IPS-18c (cell line): ENCODE data around the gene TSEN34.
"Not testable (repeated sequence)": the region's sequence is repeated elsewhere in the genome, so short reads cannot be mapped to it uniquely, and the experiment has no call there.

Source experiments
- H3K4me3 ChIP-seq: 2 replicates; pipeline ENCODE4 v1.7.0; 2013; ENCODE audit warnings: low read depth, mild to moderate bottlenecking, low read length, moderate library complexity; ENCODE audit not compliant: insufficient read depth
- H3K9me3 ChIP-seq: one replicate; pipeline ENCODE4 v1.6.1; 2013; ENCODE audit warnings: mild to moderate bottlenecking, low read length, moderate library complexity; ENCODE audit not compliant: control insufficient read depth, insufficient read depth

The TSEN34 gene

DNA sequence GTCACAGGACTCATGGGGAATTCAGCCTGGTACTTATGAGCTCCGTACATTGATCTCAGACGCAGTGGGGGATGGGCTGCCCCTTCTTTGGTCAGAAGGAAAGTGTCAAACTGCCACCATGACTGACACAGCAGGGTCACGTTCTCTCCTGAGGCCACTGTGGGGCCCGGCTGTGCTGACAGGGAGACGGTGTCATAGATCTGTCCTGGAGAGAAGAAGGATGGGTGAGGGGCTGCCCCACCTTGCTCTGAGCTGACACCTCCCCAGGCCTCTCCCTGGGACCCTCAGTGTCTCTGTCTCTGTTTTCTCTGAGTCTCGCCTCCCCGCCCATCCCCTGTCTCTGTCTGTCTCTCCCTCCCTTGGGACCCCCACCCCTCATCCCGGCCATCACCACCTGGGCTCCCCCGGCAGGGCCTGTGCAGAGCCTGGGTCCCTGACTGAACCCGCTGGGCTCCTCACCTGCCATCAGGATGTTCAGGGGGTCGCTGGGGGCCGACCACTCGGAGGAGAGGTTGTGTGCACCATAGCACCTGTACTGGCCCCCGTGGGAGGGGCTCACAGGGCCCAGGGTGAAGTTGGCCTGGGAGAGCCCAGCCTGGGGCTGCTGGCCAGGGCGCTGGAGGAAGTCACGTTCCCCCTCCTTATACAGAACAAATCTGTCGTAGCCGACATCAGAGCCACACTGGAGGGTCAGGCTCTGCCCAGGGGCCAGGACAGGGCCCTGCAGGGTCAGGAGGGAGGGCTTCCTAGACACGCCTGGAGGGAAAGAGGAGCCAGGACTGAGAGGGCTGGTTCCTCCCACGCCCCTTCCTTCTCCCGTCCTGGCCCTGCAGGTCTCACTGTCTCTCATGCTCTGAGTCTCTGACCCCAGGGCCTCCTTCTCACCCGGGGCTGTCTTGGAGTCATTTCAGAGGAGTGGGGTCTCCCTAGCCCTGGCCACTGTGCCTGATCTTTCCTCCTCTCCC, 49.5 kb downstream of the TSEN34 start:
- not testable (repeated sequence) for H3K9me3 ChIP-seq, H3K4me3 ChIP-seq

DNA sequence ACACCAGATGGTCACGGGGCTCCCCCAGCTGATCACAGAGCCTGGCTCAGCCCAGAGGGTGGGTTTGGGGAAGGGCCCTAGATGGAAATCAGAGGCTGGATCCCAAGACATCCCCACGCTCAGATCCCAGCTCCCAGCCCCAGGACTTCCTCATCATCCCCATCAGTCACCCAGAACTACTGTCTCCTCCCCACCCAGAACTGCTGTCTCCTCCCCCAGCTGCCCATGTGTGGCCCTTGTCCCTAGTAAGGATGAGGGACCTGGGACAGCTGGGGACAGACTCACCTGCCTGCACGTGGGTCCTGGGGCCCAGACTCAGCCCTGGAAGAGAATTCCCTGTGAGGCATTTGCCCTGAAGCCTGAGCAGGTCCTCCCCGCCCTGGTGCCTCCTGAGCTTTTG, 51.1 kb downstream of the TSEN34 start:
- H3K9me3 ChIP-seq, H3K4me3 ChIP-seq: not testable (repeated sequence)

DNA sequence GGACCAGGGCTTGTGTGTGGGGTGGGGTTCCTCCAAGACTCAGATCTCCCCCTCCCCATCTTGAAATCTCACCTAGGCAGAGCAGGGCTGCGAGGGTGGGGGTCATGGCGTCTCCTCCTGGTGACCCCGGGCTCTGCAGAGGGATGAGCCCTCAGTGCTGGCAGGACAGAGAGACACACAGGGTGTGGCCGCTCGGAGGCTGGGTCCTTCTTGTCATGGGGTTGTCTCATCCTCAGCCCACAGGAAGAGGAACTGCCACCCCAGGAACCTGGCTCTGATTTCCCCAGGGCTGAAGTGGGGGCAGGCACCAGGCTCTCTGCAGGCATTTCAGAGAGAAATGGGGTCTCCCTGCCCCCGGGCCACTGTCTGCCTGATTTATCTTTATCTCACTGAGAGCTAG, 51.5 kb downstream of the TSEN34 start, which contains the start of gene LILRA6:
LILRA6 (minus strand) TSS at position 145 of the 400 bp plus-strand sequence.
- not testable (repeated sequence) for H3K4me3 ChIP-seq, H3K9me3 ChIP-seq

GRCh38 chr19:54243809-54244208, 52.7 kb downstream of the TSEN34 start:
- not testable (repeated sequence) for H3K4me3 ChIP-seq, H3K9me3 ChIP-seq
